EH (cell line): ENCODE measurements around the gene HELZ.

Source experiments
- DNase-seq: peaks from one replicate; pipeline ENCODE4 v3.0.0-alpha.2; 2015; ENCODE audit warnings: low read depth

The HELZ gene

DNA sequence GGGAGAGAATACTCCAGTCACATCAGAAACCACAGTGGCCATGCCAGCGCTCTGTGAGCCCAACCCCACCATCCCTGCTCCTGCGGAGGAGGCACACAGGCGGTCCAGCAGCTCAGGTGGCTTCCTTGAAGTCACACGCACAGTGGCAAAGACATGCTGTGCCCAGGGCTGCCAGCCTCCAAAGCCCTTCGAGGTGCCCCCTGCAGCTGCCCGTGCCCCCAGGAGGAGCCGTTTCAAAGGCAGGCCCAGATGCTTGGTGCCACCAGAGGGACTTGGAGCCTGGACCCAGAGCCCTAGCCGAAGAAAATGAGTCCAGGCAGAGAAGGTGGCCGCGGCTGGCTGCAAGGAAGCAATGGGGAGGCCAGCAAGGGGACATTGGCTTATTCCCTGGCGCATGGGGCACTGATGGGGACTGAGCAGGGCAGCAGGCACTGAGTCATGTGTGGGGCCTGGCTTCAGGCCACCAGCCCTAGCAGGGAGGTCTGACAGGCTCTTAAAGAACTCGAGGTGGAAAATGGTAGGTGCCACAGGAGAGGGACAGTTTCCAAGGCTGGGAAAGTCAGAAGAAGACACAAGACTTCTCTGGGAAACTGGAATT is 217.9 kb downstream of the HELZ start:
- DNase-seq, result peak; percentile 25

DNA sequence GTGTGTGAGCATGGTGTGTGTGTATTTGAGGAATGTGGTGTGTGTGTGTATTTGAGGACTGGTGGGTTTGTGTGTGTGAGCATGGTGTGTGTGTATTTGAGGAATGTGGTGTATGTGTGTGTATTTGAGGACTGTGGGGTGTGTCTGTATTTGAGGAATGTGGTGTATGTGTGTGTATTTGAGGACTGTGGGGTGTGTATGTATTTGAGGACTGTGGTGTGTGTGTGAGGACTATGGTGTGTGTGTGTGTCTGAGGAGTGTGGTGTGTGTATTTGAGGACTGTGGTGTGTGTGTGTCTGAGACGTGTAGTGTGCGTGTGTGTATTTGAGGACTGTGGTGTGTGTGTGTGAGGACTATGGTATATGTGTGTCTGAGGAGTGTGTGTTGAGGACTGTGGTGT is 218.7 kb downstream of the HELZ start:
- peak; percentile 5 for DNase-seq

DNA sequence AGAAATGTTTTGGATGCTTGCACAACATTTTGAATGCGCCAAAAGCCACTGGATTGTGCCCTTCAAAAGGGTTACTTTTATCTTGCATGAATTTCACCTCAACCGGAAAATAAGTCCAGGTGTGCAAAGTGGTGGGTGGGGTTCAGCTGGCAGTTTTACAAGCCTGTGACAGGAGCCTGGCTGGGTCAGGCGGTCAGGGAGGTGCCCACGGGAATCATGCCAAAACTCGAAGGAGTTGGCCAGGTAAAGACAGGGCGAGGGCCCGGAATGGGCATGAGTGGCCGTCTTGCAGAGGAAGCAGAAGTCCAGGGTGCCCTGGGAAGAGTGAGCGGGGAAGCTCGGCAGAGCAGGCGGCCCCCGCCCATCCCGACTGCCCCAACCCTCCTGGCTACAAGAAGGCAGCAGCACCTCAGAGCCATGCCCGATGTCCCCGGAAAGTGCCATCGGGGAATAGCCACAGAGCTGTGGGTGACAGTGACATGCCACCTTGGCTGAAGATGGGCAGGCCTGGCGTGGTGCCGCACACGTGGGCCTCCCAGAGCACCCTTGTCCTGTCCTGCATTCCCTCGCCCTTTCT is 219.7 kb downstream of the HELZ start:
- no peak for DNase-seq

DNA sequence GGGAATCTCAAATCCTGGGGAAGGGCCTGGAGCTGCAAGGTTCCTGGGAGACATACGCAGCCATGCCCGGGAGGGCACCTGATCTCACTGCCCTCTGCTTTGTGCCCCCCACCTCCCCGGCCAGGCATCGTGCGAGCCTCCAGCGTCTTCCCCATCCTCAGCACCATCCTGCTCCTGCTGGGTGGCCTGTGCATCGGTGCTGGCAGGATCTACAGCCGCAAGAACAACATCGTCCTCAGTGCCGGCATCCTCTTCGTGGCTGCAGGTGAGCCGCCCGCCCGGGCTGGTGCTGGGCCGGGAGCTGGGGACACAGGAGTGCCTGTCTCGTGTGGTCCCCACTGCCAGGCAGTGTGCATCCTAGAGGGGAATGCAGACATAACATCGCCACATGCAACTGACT is 220.3 kb downstream of the HELZ start:
- DNase-seq, result no peak

DNA sequence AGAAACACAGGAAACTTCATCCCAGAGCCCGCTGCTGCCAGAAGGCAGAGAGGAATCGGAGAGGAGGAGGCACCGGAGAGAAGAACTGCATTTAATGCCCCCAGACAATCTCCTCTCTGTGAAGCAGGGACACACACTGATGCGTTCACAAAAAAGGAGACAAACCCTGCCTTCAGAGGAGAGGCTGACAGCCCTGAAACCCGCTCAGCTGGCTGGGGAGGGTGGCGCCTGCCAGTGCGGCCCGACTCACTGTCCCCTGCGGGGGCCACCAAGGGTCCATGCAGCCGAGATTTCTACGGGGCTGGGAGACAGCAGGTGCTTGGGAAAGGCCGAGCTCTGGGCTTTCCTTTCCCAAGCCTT is 222.6 kb downstream of the HELZ start:
- DNase-seq, result no peak

DNA sequence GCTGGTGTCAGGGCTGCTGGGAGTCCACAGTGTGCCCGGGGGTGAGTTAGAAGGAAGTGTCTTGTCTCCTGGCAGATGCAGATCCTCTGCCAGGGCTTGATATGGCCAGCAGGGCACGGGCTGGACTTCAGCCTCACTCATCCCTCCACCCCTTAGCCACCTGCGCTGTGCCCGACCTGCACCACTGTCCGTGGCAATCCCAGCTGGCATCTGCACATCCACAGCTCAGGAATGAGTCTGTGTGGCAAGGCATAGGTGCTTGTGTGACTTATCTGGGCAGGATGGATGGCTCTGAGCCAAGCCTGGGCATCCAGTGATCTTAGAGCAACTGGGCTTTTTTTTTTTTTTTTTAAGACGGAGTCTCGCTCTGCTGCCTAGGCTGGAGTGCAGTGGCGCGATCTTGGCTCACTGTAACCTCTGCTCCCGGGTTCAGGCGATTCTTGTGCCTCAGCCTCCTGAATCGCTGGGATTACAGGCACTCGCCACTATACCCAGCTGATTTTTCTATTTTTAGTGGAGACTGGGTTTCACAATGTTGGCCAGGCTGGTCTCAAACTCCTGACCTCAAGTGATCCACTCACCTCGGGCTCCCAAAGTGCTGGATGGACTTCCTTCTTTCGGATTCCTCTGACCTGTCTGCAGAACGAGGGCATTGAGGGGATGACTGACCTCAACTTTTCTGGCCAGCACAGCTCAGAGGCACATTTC is 223.1 kb downstream of the HELZ start:
- no peak for DNase-seq

DNA sequence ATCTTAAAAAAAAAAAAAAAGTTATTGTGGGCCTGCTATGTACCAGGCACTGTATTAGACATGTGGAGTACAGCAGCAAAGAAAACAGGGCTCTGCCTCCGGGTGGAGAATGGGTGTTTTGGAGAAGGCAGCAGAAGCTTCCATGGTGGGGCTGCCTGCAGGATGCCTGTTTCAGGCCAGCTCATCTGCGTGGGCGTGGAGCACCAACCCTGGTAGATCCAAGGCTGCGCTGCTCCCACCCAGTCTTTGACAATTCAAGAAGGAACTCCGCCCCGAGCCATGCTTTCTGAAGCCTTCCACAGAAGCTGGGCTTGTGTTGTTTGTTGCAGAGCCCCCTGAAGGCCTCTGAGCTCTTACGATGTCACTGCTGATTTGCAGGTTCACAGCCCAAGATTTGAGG is 223.8 kb downstream of the HELZ start:
- no peak for DNase-seq
